MCF 10A (cell line): ENCODE results near the gene SAMD11. TPM values are rescaled to one million over a fixed set of nuclear protein-coding genes. Genes with fewer than 3 reads are reported as not detected.

Experiments
- BruUV-seq: library from RNA; stranded (reverse); fragments of 400-500 nt; replicated peaks from 2 replicates; lab custom pipeline; 2021; lab: Mats Ljungman, UMichigan
- CTCF ChIA-PET: fragments of 300-600 bp; sonication (Branson Sonifier 250); formaldehyde crosslinking; extraction: SDS; loops from one replicate; lab custom pipeline; 2021; ENCODE audit warnings: antibody characterized with exemption, inconsistent platforms; lab: Yijun Ruan, JAX
- POLR2A ChIA-PET: fragments of 300-600, 350-650 bp; sonication (Branson Sonifier 250); formaldehyde crosslinking; extraction: SDS; loops from one replicate; lab custom pipeline; 2020; ENCODE audit warnings: antibody characterized with exemption, inconsistent platforms; lab: Yijun Ruan, JAX
- DNase-seq: peaks from one replicate; pipeline ENCODE4 v3.0.0-alpha.2; 2018; ENCODE audit not compliant: unreplicated experiment
- H3K27ac Mint-ChIP-seq: one replicate; pipeline ENCODE4 v1.8.0; 2022; ENCODE audit warnings: mild to moderate bottlenecking, low read depth, mixed read lengths; ENCODE audit not compliant: unreplicated experiment
- H3K27me3 Mint-ChIP-seq: one replicate; pipeline ENCODE4 v1.8.0; 2022; ENCODE audit warnings: mixed read lengths; ENCODE audit not compliant: insufficient read depth, unreplicated experiment
- H3K36me3 Mint-ChIP-seq: one replicate; pipeline ENCODE4 v1.8.0; 2022; ENCODE audit warnings: mild to moderate bottlenecking, moderate library complexity, mixed read lengths; ENCODE audit not compliant: insufficient read depth, unreplicated experiment
- H3K4me1 Mint-ChIP-seq: one replicate; pipeline ENCODE4 v1.8.0; 2022; ENCODE audit warnings: mixed read lengths; ENCODE audit not compliant: insufficient read depth, unreplicated experiment
- H3K4me3 Mint-ChIP-seq: one replicate; pipeline ENCODE4 v1.8.0; 2022; ENCODE audit warnings: mild to moderate bottlenecking, moderate library complexity, mixed read lengths; ENCODE audit not compliant: unreplicated experiment
- H3K9me3 Mint-ChIP-seq: one replicate; pipeline ENCODE4 v1.8.0; 2022; ENCODE audit warnings: mixed read lengths; ENCODE audit not compliant: unreplicated experiment
- CTCF ChIP-seq: fragments of 200-600 bp; IDR thresholded peaks from one replicate; pipeline ENCODE4 v1.8.0; 2022; ENCODE audit warnings: antibody characterized with exemption, mild to moderate bottlenecking; ENCODE audit not compliant: unreplicated experiment
- intact Hi-C: fragments of 100-400 bp; cut with micrococcal nuclease; formaldehyde crosslinking; loops from 2 replicates; pipeline ENCODE4 v1.14.1; 2022
- total RNA-seq: library from RNA; stranded (reverse); gene quantifications from 2 replicates; pipeline ENCODE4 v1.2.3, GENCODE V29; 2022

The SAMD11 gene
- total RNA-seq, 1 experiment from 2014 or later, result not detected

- POLR2A ChIA-PET, result no interaction called here
Measured at GRCh38 chr1:952201-952600, 28.5 kb downstream of the SAMD11 start.

DNA sequence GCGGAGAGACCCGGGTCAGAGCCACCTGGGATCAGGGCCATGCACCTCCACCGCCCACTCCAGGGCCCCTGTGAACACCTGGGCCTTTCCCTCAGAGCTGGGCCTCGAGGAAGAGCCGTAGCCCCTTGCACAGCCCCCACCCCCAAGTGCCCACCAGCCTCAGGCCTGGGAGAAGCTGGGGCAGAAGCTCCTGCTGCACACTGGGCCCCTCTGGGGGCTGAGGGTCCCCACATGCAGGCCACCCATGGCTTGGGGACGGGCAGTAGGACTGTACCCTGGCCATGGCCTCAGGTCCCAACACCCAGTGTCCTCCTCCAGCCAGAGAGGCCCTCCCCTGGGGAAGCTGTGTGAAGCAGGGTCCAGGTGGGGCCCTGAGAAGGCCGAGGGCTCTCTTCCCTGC lies 28.9 kb downstream of the SAMD11 start:
- no TSS peak for BruUV-seq
- Mint-ChIP-seq H3K27me3 (no peaks in the 10 kb centered on the region), H3K4me1 (peaks cover 4% of the 10 kb centered on the region), H3K27ac (no peak overlapping the region), H3K9me3 (no peaks in the 10 kb centered on the region), H3K4me3 (no peak overlapping the region), H3K36me3 (peaks cover 59% of the 10 kb centered on the region)
- intact Hi-C loops, result no loop called here
- DNase-seq, result no peak
- TF ChIP-seq CTCF, result no peak
- ChIA-PET POLR2A (no interaction called here), CTCF (no interaction called here)

More at GRCh38 chr1:952201-952600, 28.5 kb downstream of the SAMD11 start:
- DNase-seq, result no peak
- Mint-ChIP-seq H3K27me3 (no peaks in the 10 kb centered on the region), H3K36me3 (peaks cover 61% of the 10 kb centered on the region), H3K27ac (no peak overlapping the region), H3K9me3 (no peaks in the 10 kb centered on the region), H3K4me3 (no peak overlapping the region), H3K4me1 (no peaks in the 10 kb centered on the region)
- BruUV-seq, result no TSS peak
- CTCF ChIA-PET, result interaction anchor here (0.7 kb wide), 2 partner anchors 29 to 47 kb away, joined by 3 to 4 read pairs; no protein-coding TSS in a partner anchor
- intact Hi-C loops, result no loop called here
- TF ChIP-seq CTCF, result no peak

DNA sequence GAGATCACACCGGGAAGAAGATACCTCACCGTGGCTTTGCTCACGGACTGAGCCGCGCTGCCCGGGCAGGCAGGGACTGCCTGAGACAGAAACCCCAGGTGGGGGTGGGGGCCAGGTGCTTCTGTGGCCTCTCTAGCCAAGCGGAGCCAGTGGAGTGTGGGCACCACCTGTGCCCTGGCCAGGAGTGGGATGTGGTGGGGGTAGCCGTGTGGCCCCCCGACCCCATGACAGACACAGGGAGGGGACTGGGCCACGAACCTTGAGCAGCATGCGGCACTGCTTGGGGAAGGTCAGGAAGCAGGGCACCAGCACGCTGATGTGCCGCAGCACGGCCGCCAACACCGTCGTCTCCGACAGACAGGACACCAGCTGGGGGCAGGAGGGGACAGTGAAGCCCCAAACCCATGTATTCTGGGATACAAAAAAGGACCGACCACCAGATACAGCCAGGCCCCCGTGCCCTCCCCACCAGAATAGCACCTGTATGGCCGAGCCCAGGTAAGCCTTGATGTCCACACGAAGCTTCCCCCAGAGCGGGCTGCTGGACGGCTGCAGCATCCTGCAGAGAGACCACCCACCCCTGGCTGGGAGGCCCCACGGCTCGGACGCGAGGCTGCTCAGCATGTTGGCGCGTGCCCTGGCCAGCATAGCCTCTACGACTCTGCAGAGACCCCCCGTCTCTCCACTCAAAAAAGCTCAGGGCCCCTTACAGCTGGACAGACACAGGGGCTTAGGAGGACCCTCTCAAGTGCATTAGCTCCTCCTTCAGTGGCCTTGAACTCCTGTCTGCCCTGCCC lies 30.0 kb downstream of the SAMD11 start:
- ChIA-PET POLR2A (no interaction called here), CTCF (interaction anchor here (0.6 kb wide), 1 partner anchor 16 kb away, joined by 3 read pairs; no protein-coding TSS in a partner anchor)
- no peak for TF ChIP-seq CTCF
- H3K27me3 Mint-ChIP-seq, result no peaks in the 10 kb centered on the region
- H3K4me1 Mint-ChIP-seq, result peaks cover 8% of the 10 kb centered on the region
- DNase-seq, result no peak
- no TSS peak for BruUV-seq
- peaks cover 62% of the 10 kb centered on the region for H3K36me3 Mint-ChIP-seq
- intact Hi-C loops, result no loop called here
- H3K4me3 Mint-ChIP-seq, result no peak overlapping the region
- H3K9me3 Mint-ChIP-seq, result no peaks in the 10 kb centered on the region
- H3K27ac Mint-ChIP-seq, result no peak overlapping the region

DNA sequence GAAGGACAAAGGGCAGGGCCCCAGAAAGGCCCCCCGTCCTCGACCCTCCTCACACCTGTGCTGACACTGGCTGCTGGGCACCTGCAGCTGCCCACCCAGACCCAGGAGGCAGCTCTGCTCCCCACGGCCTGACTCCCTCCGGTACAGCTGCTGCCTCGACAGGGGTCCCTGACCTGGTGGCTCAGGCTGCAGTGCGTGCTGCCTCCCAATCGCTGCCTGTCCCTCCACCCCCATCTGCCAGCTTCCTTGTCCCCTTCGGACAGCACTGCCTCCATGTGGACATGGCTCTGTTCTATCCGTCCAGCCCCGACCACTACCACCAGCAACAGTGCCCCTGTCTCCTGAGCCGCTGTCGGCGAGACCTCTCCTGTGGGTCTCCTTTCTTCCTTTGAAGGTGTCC lies 31.2 kb downstream of the SAMD11 start:
- TF ChIP-seq CTCF, result no peak
- Mint-ChIP-seq H3K4me1 (peaks cover 8% of the 10 kb centered on the region), H3K36me3 (peaks cover 57% of the 10 kb centered on the region), H3K27me3 (no peaks in the 10 kb centered on the region), H3K27ac (no peak overlapping the region), H3K4me3 (no peak overlapping the region), H3K9me3 (no peaks in the 10 kb centered on the region)
- POLR2A ChIA-PET, result no interaction called here
- DNase-seq, result no peak
- BruUV-seq, result no TSS peak
- intact Hi-C loops, result no loop called here
- CTCF ChIA-PET, result interaction anchor here (0.6 to 0.7 kb wide), 2 partner anchors 72 to 738 kb away, joined by 3 to 5 read pairs; no protein-coding TSS in a partner anchor
